GM12878 (cell line): ENCODE results near the gene SCGB1C2. TPM values are rescaled to one million over a fixed set of nuclear protein-coding genes. Genes with fewer than 3 reads are reported as not detected.

Source experiments
- ATAC-seq: fragments of 200-7000 bp; cut with Tn5 transposase; 3 replicates; pipeline ENCODE4 v1.9.1; 2020; ENCODE audit warnings: mild to moderate bottlenecking, moderate library complexity
- BruUV-seq: library from RNA; stranded (reverse); fragments of 400-500 nt; replicated peaks from 2 replicates; lab custom pipeline; 2021; lab: Mats Ljungman, UMichigan
- CTCF ChIA-PET: fragments of 300-600 bp; sonication (Branson Sonifier 250); formaldehyde crosslinking; extraction: SDS; loops from one replicate; lab custom pipeline; 2021; ENCODE audit warnings: inconsistent platforms; lab: Yijun Ruan, JAX
- POLR2A ChIA-PET: fragments of 350-600 bp; formaldehyde crosslinking; extraction: SDS; loops from one replicate; lab custom pipeline; 2021; ENCODE audit warnings: inconsistent platforms; lab: Charles Lee
- RAD21 ChIA-PET: fragments of 300-600 bp; sonication (Branson Sonifier 250); formaldehyde crosslinking; loops from one replicate; lab custom pipeline; 2023; ENCODE audit warnings: antibody characterized with exemption; ENCODE audit not compliant: unreplicated experiment; lab: Charles Lee
- SMC1A ChIA-PET: fragments of 300-600 bp; sonication (Branson Sonifier 250); formaldehyde crosslinking; loops from one replicate; lab custom pipeline; 2023; ENCODE audit not compliant: unreplicated experiment, uncharacterized antibody; lab: Charles Lee
- DNase-seq: peaks from one replicate; pipeline ENCODE4 v3.0.0-alpha.2; 2011; ENCODE audit warnings: low read depth, low spot score
- FAIRE-seq: peaks from 3 replicates; lab custom pipeline; 2011; peaks lifted over from hg19 to GRCh38; lab: Jason Lieb, UNC
- H2AFZ ChIP-seq: 2 replicates; pipeline ENCODE4 v1.6.0; 2011; ENCODE audit warnings: low read depth, low read length, control low read depth; ENCODE audit not compliant: control insufficient read depth
- H3K27ac ChIP-seq: 2 replicates; pipeline ENCODE4 v1.5.1; 2011; ENCODE audit warnings: control low read depth; ENCODE audit not compliant: control insufficient read depth, insufficient read depth
- H3K27me3 ChIP-seq, 2 experiments: replicated peaks in 1 of 2; 2 replicates each; pipeline versions ENCODE4 v1.6.0 to v1.6.1; 2011; ENCODE audit warnings: low read length in 1 of 2; ENCODE audit not compliant: control insufficient read depth in 2 of 2, insufficient read depth in 2 of 2
- H3K36me3 ChIP-seq, 2 experiments: 2 replicates each; pipeline ENCODE4 v1.5.1; 2011; ENCODE audit warnings: low read length in 1 of 2; ENCODE audit not compliant: control insufficient read depth in 2 of 2, insufficient read depth in 2 of 2
- H3K4me1 ChIP-seq: 2 replicates; pipeline ENCODE4 v1.6.1; 2011; ENCODE audit warnings: mild to moderate bottlenecking, low read length, moderate library complexity, mixed read lengths; ENCODE audit not compliant: control insufficient read depth, insufficient read depth
- H3K4me2 ChIP-seq: 2 replicates; pipeline ENCODE4 v1.6.0; 2011; ENCODE audit warnings: control low read depth; ENCODE audit not compliant: control insufficient read depth, insufficient read depth
- H3K4me3 ChIP-seq: fragments of 200-600 bp; sonication (generic); 2 replicates; pipeline ENCODE4 v1.5.1; 2016
- H3K79me2 ChIP-seq: 2 replicates; pipeline ENCODE4 v1.6.0; 2011; ENCODE audit warnings: low read length; ENCODE audit not compliant: control insufficient read depth, insufficient read depth
- H3K9ac ChIP-seq: 2 replicates; pipeline ENCODE4 v1.8.0; 2011; ENCODE audit warnings: low read length, control low read depth, mixed read lengths; ENCODE audit not compliant: control insufficient read depth, insufficient read depth
- H3K9me3 ChIP-seq: replicated peaks from 3 replicates; pipeline ENCODE4 v1.5.1; 2011; ENCODE audit warnings: mild to moderate bottlenecking, low read length; ENCODE audit not compliant: control insufficient read depth, insufficient read depth
- H4K20me1 ChIP-seq: 2 replicates; pipeline ENCODE4 v1.6.0; 2011; ENCODE audit not compliant: control insufficient read depth, insufficient read depth
- BHLHE40 ChIP-seq, 2 experiments: fragments of 450-650 bp in 1 of 2; IDR thresholded peaks; 2 replicates each; pipeline ENCODE4 v1.6.1; 2011 to 2017; ENCODE audit warnings: low read depth in 2 of 2, borderline replicate concordance in 1 of 2, improper control_type of control experiment in 1 of 2, low read length in 1 of 2, mild to moderate bottlenecking in 1 of 2
- CHD2 ChIP-seq: IDR thresholded peaks from 2 replicates; pipeline ENCODE4 v1.6.1; 2011; ENCODE audit warnings: low read depth, low read length, improper control_type of control experiment, borderline replicate concordance
- EED ChIP-seq: sonication (generic); IDR thresholded peaks from 2 replicates; pipeline ENCODE4 v1.6.1; 2016; ENCODE audit warnings: antibody characterized with exemption, low read depth
- EP300 ChIP-seq, 2 experiments: fragments of 150-350 bp in 1 of 2; IDR thresholded peaks; 2 replicates each; pipeline ENCODE4 v1.6.1; 2011 to 2012; ENCODE audit warnings: low read depth in 2 of 2, low read length in 2 of 2, borderline replicate concordance in 1 of 2, improper control_type of control experiment in 1 of 2, inconsistent platforms in 1 of 2; ENCODE audit not compliant: control insufficient read depth in 1 of 2
- ESRRA ChIP-seq: IDR thresholded peaks from 2 replicates; pipeline ENCODE4 v1.6.1; 2012; ENCODE audit warnings: mild to moderate bottlenecking, low read length, improper control_type of control experiment
- RUNX3 ChIP-seq: IDR thresholded peaks from 2 replicates; pipeline ENCODE4 v1.6.1; 2012; ENCODE audit warnings: low read length, inconsistent platforms
- WGBS: methylation state at CpG from one replicate; pipeline ENCODE4 v1.1.6; 2016; ENCODE audit warnings: low lambda C conversion rate; ENCODE audit not compliant: insufficient replicate concordance, insufficient coverage; ENCODE audit errors: missing lambda C conversion rate; 5-methylcytosine and 5-hydroxymethylcytosine counted together
- in situ Hi-C: fragments of 300-500 bp; cut with MboI; formaldehyde crosslinking; loops from 9 replicates; pipeline ENCODE4 v1.14.3; 2018; ENCODE audit warnings: mixed read lengths
- intact Hi-C: fragments of 100-400 bp; cut with micrococcal nuclease; formaldehyde crosslinking; loops from one replicate; pipeline ENCODE4 v1.14.2; 2022; ENCODE audit not compliant: unreplicated experiment
- polyA plus RNA-seq, 11 experiments: library from polyadenylated mRNA; depleted of rRNA in 4 of 11; unstranded in 6 of 11; stranded (reverse) in 5 of 11; fragments of >200 nt; fragmentation: Nextera tagmentation in 4 of 11; fragmentation: Illumina TruSeq in 1 of 11; extraction: Ambion mirVana in 4 of 11; extraction: Trizol in 1 of 11; gene quantifications; 1 replicate in 1 of 11; 2 replicates in 10 of 11; pipeline versions ENCODE4 v1.2.1 to v1.2.3, GENCODE V29; 2011 to 2016; ENCODE audit warnings: inconsistent platforms in 2 of 11, missing spikeins in 2 of 11, low read depth in 1 of 11
- total RNA-seq, 4 experiments: library from RNA; depleted of rRNA in 3 of 4; stranded (reverse); fragments of >200 nt in 3 of 4; fragmentation: Illumina TruSeq in 1 of 4; extraction: Trizol in 1 of 4; gene quantifications; 2 replicates each; pipeline versions ENCODE4 v1.2.1 to v1.2.3, GENCODE V29; 2013 to 2021
- TF ChIP-seq, protein P1 (sequence below), 3 experiments: IDR thresholded peaks in 2 of 3; conservative IDR thresholded peaks in 1 of 3; 2 replicates each; pipeline ENCODE4 v1.5.1; 2011; ENCODE audit warnings: low read depth in 3 of 3, low read length in 3 of 3, mild to moderate bottlenecking in 3 of 3, control low read depth in 2 of 3, moderate library complexity in 2 of 3, inconsistent platforms in 1 of 3, mixed read lengths in 1 of 3; ENCODE audit not compliant: control insufficient read depth in 2 of 3, insufficient read depth in 1 of 3; ENCODE audit errors: extremely low read depth in 1 of 3

SCGB1C2 gene
- total and polyA plus RNA-seq, 10 of the 15 experiments (the other 5 are each of a cell fraction or from before 2014, with no cell fraction given), result not detected

DNA sequence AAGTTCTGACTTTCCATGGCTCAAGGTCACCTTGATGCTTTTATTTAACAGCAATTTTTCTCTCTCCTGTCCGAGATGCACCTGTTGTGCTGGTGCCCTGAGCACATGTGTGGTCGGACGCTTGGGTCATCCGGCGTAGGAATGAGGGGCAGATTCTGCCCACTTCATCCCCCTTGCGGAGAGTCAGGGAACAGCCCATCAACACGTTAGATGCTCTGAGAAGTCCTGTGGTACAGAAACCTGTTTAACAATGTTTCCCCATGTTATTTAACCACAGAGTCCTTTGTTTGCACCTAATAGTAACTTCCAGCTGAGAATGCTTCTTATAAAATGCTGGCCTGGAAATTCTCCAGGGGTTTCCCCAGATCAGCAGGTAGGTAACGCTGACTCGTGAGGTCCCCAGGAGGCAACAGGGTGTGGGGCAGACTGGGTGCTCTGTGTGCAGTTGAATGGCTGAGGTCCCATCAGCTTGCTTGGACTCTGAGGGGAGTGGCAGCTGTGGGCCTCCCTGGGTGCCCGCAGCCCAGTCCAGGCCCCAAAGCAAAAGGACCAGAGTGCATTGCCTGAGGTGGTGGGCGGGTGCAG is 26.2 kb downstream of the SCGB1C2 start:
- ATAC-seq (peak; percentile 40), DNase-seq (no peak), FAIRE-seq (peak; percentile 13)
- Histone ChIP-seq H3K4me1 (no peaks in the 10 kb centered on the region), H4K20me1 (no peaks in the 10 kb centered on the region), H2AFZ (no peak overlapping the region), H3K27ac (no peak overlapping the region), H3K9ac (no peak overlapping the region), H3K36me3 (no peaks in the 10 kb centered on the region), H3K79me2 (no peaks in the 10 kb centered on the region), H3K27me3 (no peaks in the 10 kb centered on the region), H3K9me3 (no peaks in the 10 kb centered on the region; the same call in 2 of the 3 replicates), H3K4me3 (no peak overlapping the region), H3K4me2 (no peak overlapping the region)
- ChIA-PET RAD21 (interaction anchor here (0.9 kb wide), 1 partner anchor 587 kb away, joined by 3 read pairs; no protein-coding TSS in a partner anchor), CTCF (interaction anchor here (1.6 kb wide), 1 partner anchor 817 kb away, joined by 3 read pairs; no protein-coding TSS in a partner anchor), SMC1A (no interaction called here), POLR2A (no interaction called here)
- 42% methylated on average over 10 of the region's 11 CpGs for WGBS
- in situ Hi-C loops (loop anchor here (5.0 kb wide), 1 partner anchor 149 kb away; no protein-coding TSS in a partner anchor), intact Hi-C loops (loop anchor here (5.0 kb wide), 2 partner anchors 149 to 539 kb away; no protein-coding TSS in a partner anchor)
- TF ChIP-seq RUNX3 (0 out of 2 replicates have a peak, but pooled peaks have one; percentile 12), EED (no peak), ESRRA (0 out of 2 replicates have a peak, but pooled peaks have one; percentile 35), BHLHE40 (IDR thresholded peaks at IDR 0.05; ENCODE audit: borderline replicate concordance in 1 of 2, low read depth in 2 of 2, low read length in 1 of 2) (no peak), EP300 (IDR thresholded peaks at IDR 0.05; ENCODE audit: borderline replicate concordance in 1 of 2, control insufficient read depth in 1 of 2, low read depth in 2 of 2, low read length in 2 of 2) (no peak), CHD2 (no peak)
- TF ChIP-seq, protein P1, sequence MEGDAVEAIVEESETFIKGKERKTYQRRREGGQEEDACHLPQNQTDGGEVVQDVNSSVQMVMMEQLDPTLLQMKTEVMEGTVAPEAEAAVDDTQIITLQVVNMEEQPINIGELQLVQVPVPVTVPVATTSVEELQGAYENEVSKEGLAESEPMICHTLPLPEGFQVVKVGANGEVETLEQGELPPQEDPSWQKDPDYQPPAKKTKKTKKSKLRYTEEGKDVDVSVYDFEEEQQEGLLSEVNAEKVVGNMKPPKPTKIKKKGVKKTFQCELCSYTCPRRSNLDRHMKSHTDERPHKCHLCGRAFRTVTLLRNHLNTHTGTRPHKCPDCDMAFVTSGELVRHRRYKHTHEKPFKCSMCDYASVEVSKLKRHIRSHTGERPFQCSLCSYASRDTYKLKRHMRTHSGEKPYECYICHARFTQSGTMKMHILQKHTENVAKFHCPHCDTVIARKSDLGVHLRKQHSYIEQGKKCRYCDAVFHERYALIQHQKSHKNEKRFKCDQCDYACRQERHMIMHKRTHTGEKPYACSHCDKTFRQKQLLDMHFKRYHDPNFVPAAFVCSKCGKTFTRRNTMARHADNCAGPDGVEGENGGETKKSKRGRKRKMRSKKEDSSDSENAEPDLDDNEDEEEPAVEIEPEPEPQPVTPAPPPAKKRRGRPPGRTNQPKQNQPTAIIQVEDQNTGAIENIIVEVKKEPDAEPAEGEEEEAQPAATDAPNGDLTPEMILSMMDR (IDR thresholded peaks at IDR 0.05 in 2 of 3, conservative IDR thresholded peaks at IDR 0.05 in 1 of 3; ENCODE audit: control insufficient read depth in 2 of 3, extremely low read depth in 1 of 3, insufficient read depth in 1 of 3, low read depth in 3 of 3, low read length in 3 of 3), result peak in 1 of 3 experiments; percentile 28; a peak in 1 of 6 replicates
- BruUV-seq, result no TSS peak
